ENCODE measurements around the gene TRMT112.

The TRMT112 gene

GRCh38 chr11:64306563-64306875 is 10.8 kb downstream of the TRMT112 start:
- DNase-seq: no peak

- peak; percentile 66 for DNase-seq
Observed at GRCh38 chr11:64305691-64306562, 11.4 kb downstream of the TRMT112 start.

- DNase-seq: peak; percentile 100
Observed at GRCh38 chr11:64305075-64305690, 12.2 kb downstream of the TRMT112 start, which contains the start of gene ESRRA. ESRRA (plus strand) TSS chr11:64305524; CDS start chr11:64307180, 1,656 bp downstream.

GRCh38 chr11:64304316-64305072 is 12.9 kb downstream of the TRMT112 start:
- peak; percentile 90 for DNase-seq

- DNase-seq: no peak
Observed at GRCh38 chr11:64304032-64304315, 13.4 kb downstream of the TRMT112 start.

GRCh38 chr11:64303109-64304031 is 14.0 kb downstream of the TRMT112 start:
- DNase-seq: no peak

GRCh38 chr11:64299847-64300648 is 17.3 kb downstream of the TRMT112 start, which contains the start of gene CATSPERZ:
CATSPERZ (plus strand) TSS chr11:64300358; CDS start chr11:64300411, 53 bp downstream.
- peak; percentile 9 for DNase-seq

- DNase-seq: no peak
Observed at GRCh38 chr11:64298966-64299846, 18.2 kb downstream of the TRMT112 start.

- DNase-seq: no peak
Observed at GRCh38 chr11:64297699-64298358, 19.5 kb downstream of the TRMT112 start.

- no peak for DNase-seq
Observed at GRCh38 chr11:64296830-64297698, 20.3 kb downstream of the TRMT112 start.

GRCh38 chr11:64296236-64296635 is 21.1 kb downstream of the TRMT112 start:
- DNase-seq: no peak

- no peak for DNase-seq
Observed at GRCh38 chr11:64295760-64296159, 21.6 kb downstream of the TRMT112 start.

GRCh38 chr11:64294774-64295173 is 22.6 kb downstream of the TRMT112 start:
- DNase-seq: no peak

GRCh38 chr11:64292460-64293254 is 24.7 kb downstream of the TRMT112 start:
- no peak for DNase-seq

GRCh38 chr11:64291752-64292459 is 25.5 kb downstream of the TRMT112 start:
- no peak for DNase-seq

- DNase-seq: no peak
Observed at GRCh38 chr11:64291262-64291751, 26.1 kb downstream of the TRMT112 start, which contains the start of gene KCNK4. KCNK4 (plus strand) TSS chr11:64291302; CDS start chr11:64293019, 1,717 bp downstream.

Data from stimulated activated naive CD4-positive, alpha-beta T cell treated with Interleukin-2 at 50 U/mL for 16 hours (primary cell).